Measurements from ENCODE around the gene MAGED2.
"Not testable (repeated sequence)": the region's sequence is repeated elsewhere in the genome, so short reads cannot be mapped to it uniquely, and the experiment has no call there.

Gene MAGED2

GRCh38 chrX:54826598-54826997 is 19.1 kb downstream of the MAGED2 start:
- Histone ChIP-seq H3K4me1 (no peaks in the 10 kb centered on the region), H3K4me2 (no peak overlapping the region), H3K9me3 (replicated peaks in 1 of 11) (peaks cover 0 to 6% (median 0%) of the 10 kb centered on the region in 11 experiments; a peak in 5 of 22 replicates), H3K9ac (no peak overlapping the region), H3K27me3 (peaks cover 18 to 51% (median 31%) of the 10 kb centered on the region in 11 experiments; a peak in 20 of 22 replicates), H3K4me3 (no peak overlapping the region), H4K20me1 (no peaks in the 10 kb centered on the region), H3K27ac (no peak overlapping the region), H3K36me3 (no peaks in the 10 kb centered on the region)
- no peak for TF ChIP-seq Cebpa-rat (IDR thresholded peaks at IDR 0.05)

- no peaks in the 10 kb centered on the region for H4K20me1 ChIP-seq
Observed at GRCh38 chrX:54838583-54838982, 31.0 kb downstream of the MAGED2 start.

GRCh38 chrX:54841184-54841874 is 33.8 kb downstream of the MAGED2 start:
- not testable (repeated sequence) for H3K36me3 ChIP-seq, H3K27ac ChIP-seq, H3K9ac ChIP-seq, H3K4me3 ChIP-seq, H3K4me1 ChIP-seq, H3K4me2 ChIP-seq, H4K20me1 ChIP-seq
- H3K9me3 ChIP-seq (replicated peaks in 1 of 11): peaks cover 0 to 16% (median 0%) of the 10 kb centered on the region in 11 experiments; a peak in 5 of 22 replicates
- H3K27me3 ChIP-seq: peaks cover 56 to 90% (median 83%) of the 10 kb centered on the region in 11 experiments

More at GRCh38 chrX:54838583-54838982, 31.0 kb downstream of the MAGED2 start:
- Histone ChIP-seq H3K4me3 (no peak overlapping the region), H3K4me1 (no peaks in the 10 kb centered on the region), H3K27me3 (peaks cover 62 to 98% (median 86%) of the 10 kb centered on the region in 11 experiments), H3K4me2 (no peak overlapping the region), H3K36me3 (no peaks in the 10 kb centered on the region), H3K9me3 (replicated peaks in 1 of 11) (peaks cover 0 to 25% (median 0%) of the 10 kb centered on the region in 11 experiments; a peak in 5 of 22 replicates), H3K9ac (no peak overlapping the region), H3K27ac (no peak overlapping the region)
- TF ChIP-seq Cebpa-rat (IDR thresholded peaks at IDR 0.05): no peak

GRCh38 chrX:54842607-54843006 is 35.1 kb downstream of the MAGED2 start:
- H3K4me2 ChIP-seq: no peak overlapping the region
- H4K20me1 ChIP-seq: no peaks in the 10 kb centered on the region
- no peak overlapping the region for H3K9ac ChIP-seq
- no peak overlapping the region for H3K4me3 ChIP-seq
- H3K36me3 ChIP-seq: no peaks in the 10 kb centered on the region
- no peaks in the 10 kb centered on the region for H3K4me1 ChIP-seq
- peaks cover 0 to 16% (median 0%) of the 10 kb centered on the region in 11 experiments; a peak in 5 of 22 replicates for H3K9me3 ChIP-seq (replicated peaks in 1 of 11)
- no peak for TF ChIP-seq Cebpa-rat (IDR thresholded peaks at IDR 0.05)
- H3K27me3 ChIP-seq: peaks cover 44 to 77% (median 71%) of the 10 kb centered on the region in 11 experiments
- H3K27ac ChIP-seq: no peak overlapping the region

DNA sequence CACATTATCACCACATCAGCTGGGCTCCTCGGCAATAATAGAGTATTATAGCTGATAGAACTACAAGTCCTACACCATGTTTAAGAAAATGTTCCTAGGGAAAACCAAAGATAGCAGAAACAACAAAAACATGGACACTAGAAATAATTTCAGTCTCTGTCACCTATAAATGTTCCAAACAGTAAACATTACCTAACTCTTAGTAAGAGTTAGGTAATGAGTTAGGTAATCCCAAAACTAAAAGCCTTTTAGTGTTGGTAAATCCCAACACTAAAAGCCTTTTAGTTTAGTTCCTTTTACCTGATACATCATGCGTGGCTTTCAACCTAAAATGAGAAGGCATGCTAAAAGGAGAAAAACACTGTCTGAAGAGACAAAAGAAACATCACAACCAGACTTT is 35.5 kb downstream of the MAGED2 start:
- H3K9me3 ChIP-seq (replicated peaks in 1 of 11): peaks cover 0 to 16% (median 0%) of the 10 kb centered on the region in 11 experiments; a peak in 5 of 22 replicates
- TF ChIP-seq Cebpa-rat (IDR thresholded peaks at IDR 0.05): no peak
- no peak overlapping the region for H3K9ac ChIP-seq
- no peak overlapping the region for H3K4me3 ChIP-seq
- no peaks in the 10 kb centered on the region for H3K4me1 ChIP-seq
- no peaks in the 10 kb centered on the region for H4K20me1 ChIP-seq
- H3K36me3 ChIP-seq: no peaks in the 10 kb centered on the region
- peaks cover 40 to 73% (median 67%) of the 10 kb centered on the region in 11 experiments for H3K27me3 ChIP-seq
- no peak overlapping the region for H3K27ac ChIP-seq
- no peak overlapping the region for H3K4me2 ChIP-seq

DNA sequence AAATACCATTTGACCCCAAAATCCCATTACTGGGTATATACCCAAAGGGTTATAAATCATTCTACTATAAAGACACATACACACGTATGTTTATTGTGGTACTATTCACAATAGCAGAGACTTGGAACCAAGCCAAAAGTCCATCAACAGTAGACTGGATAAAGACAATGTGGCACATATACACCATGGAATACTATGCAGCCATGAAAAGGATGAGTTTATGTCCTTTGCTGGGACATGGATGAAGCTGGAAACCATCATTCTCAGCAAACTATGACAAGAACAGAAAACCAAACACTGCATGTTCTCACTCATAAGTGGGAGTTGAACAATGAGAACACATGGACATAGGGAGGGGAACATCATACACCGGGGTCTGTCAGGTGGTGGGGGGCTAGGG is 40.2 kb downstream of the MAGED2 start:
- not testable (repeated sequence) for H3K9me3 ChIP-seq (replicated peaks in 1 of 11); H3K36me3 ChIP-seq; H3K4me3 ChIP-seq; H3K4me2 ChIP-seq; H3K4me1 ChIP-seq; H4K20me1 ChIP-seq; H3K9ac ChIP-seq; H3K27ac ChIP-seq
- H3K27me3 ChIP-seq: peaks cover 26 to 77% (median 49%) of the 10 kb centered on the region in 11 experiments

DNA sequence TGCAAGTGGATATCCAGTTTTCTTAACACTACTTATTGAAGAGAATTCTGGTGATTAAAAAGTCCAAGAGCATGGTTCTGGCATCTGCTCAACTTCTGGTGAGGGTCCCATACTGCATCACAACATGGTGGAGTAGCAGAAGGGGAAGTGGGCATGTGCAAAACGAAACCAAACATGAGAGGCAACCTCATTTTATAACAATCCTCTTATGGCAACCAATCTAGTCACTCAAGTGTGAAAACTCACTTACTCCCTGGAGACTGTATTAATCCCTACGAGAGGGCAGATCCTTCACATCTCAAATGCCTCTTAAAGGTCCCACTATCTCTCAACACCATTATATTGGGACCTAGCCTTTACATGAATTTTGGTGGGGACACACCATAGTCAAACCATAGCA is 57.7 kb downstream of the MAGED2 start:
- Histone ChIP-seq H4K20me1 (no peaks in the 10 kb centered on the region), H3K4me3 (no peak overlapping the region), H3K27ac (no peak overlapping the region), H3K36me3 (no peaks in the 10 kb centered on the region), H3K4me2 (peak overlapping the region in 2 of 11 experiments; percentile 0 to 22; a peak in 3 of 22 replicates), H3K4me1 (peaks cover 0 to 10% (median 0%) of the 10 kb centered on the region in 10 experiments; a peak in 5 of 20 replicates), H3K9me3 (replicated peaks in 1 of 11) (peaks cover 11 to 22% (median 15%) of the 10 kb centered on the region in 11 experiments), H3K27me3 (peaks cover 0 to 36% (median 21%) of the 10 kb centered on the region in 11 experiments; a peak in 16 of 22 replicates), H3K9ac (no peak overlapping the region)
- no peak for TF ChIP-seq Cebpa-rat (IDR thresholded peaks at IDR 0.05)

Data from BLaER1 treated with 17β-estradiol and CSF1 and Interleukin-3, amounts not matched to agents 10 nM and 100 nM (cell line).